PC-3 (cell line): Measurements from ENCODE around the gene GRB14. TPM values are rescaled to one million over a fixed set of nuclear protein-coding genes. Genes with fewer than 3 reads are reported as not detected.

Experiments
- ATAC-seq: fragments of 200-7000 bp; cut with Tn5 transposase; 2 replicates; pipeline ENCODE4 v1.9.1; 2020; ENCODE audit warnings: mild to moderate bottlenecking, moderate library complexity
- BruUV-seq: library from RNA; stranded (reverse); fragments of 400-500 nt; replicated peaks from 2 replicates; lab custom pipeline; 2021; lab: Mats Ljungman, UMichigan
- CTCF ChIA-PET: fragments of 300-600 bp; sonication (Branson Sonifier 250); formaldehyde crosslinking; loops from one replicate; lab custom pipeline; 2022; ENCODE audit warnings: antibody characterized with exemption; lab: Charles Lee
- POLR2A ChIA-PET: fragments of 300-600 bp; sonication (Branson Sonifier 250); formaldehyde crosslinking; loops from one replicate; lab custom pipeline; 2022; ENCODE audit warnings: antibody characterized with exemption; ENCODE audit not compliant: unreplicated experiment; lab: Charles Lee
- DNase-seq: peaks from one replicate; pipeline ENCODE4 v3.0.0-alpha.2; 2015
- H2AFZ ChIP-seq: fragments of 300-600 bp; sonication (generic); 2 replicates; pipeline ENCODE4 v1.6.0; 2016; ENCODE audit warnings: antibody characterized with exemption, low read length
- H3F3A ChIP-seq: fragments of 300-600 bp; sonication (generic); one replicate; pipeline ENCODE4 v1.6.0; 2017; ENCODE audit warnings: antibody characterized with exemption, low read length, control low read depth, mild to moderate bottlenecking; ENCODE audit not compliant: unreplicated experiment
- H3K27ac ChIP-seq: fragments of 300-600 bp; sonication (generic); 2 replicates; pipeline ENCODE4 v1.5.1; 2016; ENCODE audit warnings: mild to moderate bottlenecking, low read length
- H3K27me3 ChIP-seq: fragments of 300-600 bp; sonication (generic); 2 replicates; pipeline ENCODE4 v1.6.1; 2016; ENCODE audit warnings: low read length, mixed read lengths
- H3K36me3 ChIP-seq: fragments of 300-600 bp; sonication (generic); 2 replicates; pipeline ENCODE4 v1.6.1; 2016; ENCODE audit warnings: low read depth, mixed run types, low read length, mixed read lengths
- H3K4me1 ChIP-seq: fragments of 300-600 bp; sonication (generic); 2 replicates; pipeline ENCODE4 v1.5.1; 2016; ENCODE audit warnings: low read length; ENCODE audit not compliant: insufficient read depth
- H3K4me2 ChIP-seq: fragments of 300-600 bp; sonication (generic); 2 replicates; pipeline ENCODE4 v1.6.0; 2016; ENCODE audit warnings: low read length
- H3K4me3 ChIP-seq: fragments of 300-600 bp; sonication (generic); 2 replicates; pipeline ENCODE4 v1.5.1; 2016; ENCODE audit warnings: mild to moderate bottlenecking, low read length, mixed read lengths
- H3K79me2 ChIP-seq: fragments of 300-600 bp; sonication (generic); 2 replicates; pipeline ENCODE4 v1.6.1; 2017; ENCODE audit warnings: low read length, mixed read lengths
- H3K9ac ChIP-seq: fragments of 300-600 bp; sonication (generic); 2 replicates; pipeline ENCODE4 v1.6.0; 2016; ENCODE audit warnings: mild to moderate bottlenecking, low read length
- H3K9me2 ChIP-seq: fragments of 300-600 bp; sonication (generic); replicated peaks from 2 replicates; pipeline ENCODE4 v1.6.1; 2016; ENCODE audit warnings: mixed run types, low read length, mixed read lengths
- H3K9me3 ChIP-seq: fragments of 300-600 bp; sonication (generic); 2 replicates; pipeline ENCODE4 v1.6.1; 2016; ENCODE audit warnings: low read length, mixed read lengths
- H4K20me1 ChIP-seq: fragments of 300-600 bp; sonication (generic); 2 replicates; pipeline ENCODE4 v1.6.1; 2016; ENCODE audit warnings: low read length, mixed read lengths
- EZH2 ChIP-seq: fragments of 300-600 bp; sonication (generic); IDR thresholded peaks from one replicate; pipeline ENCODE4 v1.6.1; 2017; ENCODE audit warnings: antibody characterized with exemption, mild to moderate bottlenecking, low read length; ENCODE audit not compliant: unreplicated experiment
- EZH2phosphoT487 ChIP-seq: fragments of 300-600 bp; sonication (generic); IDR thresholded peaks from 2 replicates; pipeline ENCODE4 v1.6.1; 2018; ENCODE audit warnings: mild to moderate bottlenecking, antibody characterized with exemption, low read length, borderline replicate concordance
- intact Hi-C: fragments of 100-400 bp; cut with micrococcal nuclease; formaldehyde crosslinking; loops from 2 replicates; pipeline ENCODE4 v1.9.0; 2023
- total RNA-seq: library from RNA; depleted of rRNA; stranded (reverse); fragments of >200 nt; gene quantifications from 2 replicates; pipeline ENCODE4 v1.2.3, GENCODE V29; 2014
- TF ChIP-seq, protein P1 (sequence below): fragments of 300-600 bp; sonication (generic); conservative IDR thresholded peaks from 2 replicates; pipeline ENCODE4 v1.5.1; 2017; ENCODE audit warnings: antibody characterized with exemption, low read depth, mild to moderate bottlenecking, low read length

Gene GRB14
- total RNA-seq, 1 experiment from 2014 or later: 0.84 TPM

DNA sequence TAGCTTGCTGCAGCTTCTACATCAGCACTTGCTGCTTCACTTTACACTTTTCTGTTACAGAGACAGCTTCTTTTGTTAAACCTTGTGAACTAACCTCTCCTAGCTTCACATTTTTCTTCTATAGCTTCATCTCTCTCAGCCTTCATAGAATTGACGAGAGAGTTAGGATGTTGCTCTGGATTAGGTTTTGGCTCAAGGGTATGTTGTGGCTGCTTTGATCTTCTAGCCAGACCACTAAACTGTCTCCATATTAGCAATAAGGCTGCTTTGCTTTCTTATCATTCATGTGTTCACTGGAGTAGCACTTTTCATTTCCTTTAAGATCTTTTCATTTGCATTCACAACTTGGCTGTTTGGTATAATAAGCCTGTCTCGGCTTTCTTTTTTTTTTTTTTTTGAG lies 46.3 kb upstream of the GRB14 start:
- ChIA-PET CTCF (no interaction called here), POLR2A (no interaction called here)
- Histone ChIP-seq H3K79me2 (no peaks in the 10 kb centered on the region), H3K4me2 (no peak overlapping the region), H3K27me3 (no peaks in the 10 kb centered on the region), H3F3A (no peaks in the 10 kb centered on the region), H3K27ac (no peak overlapping the region), H3K9me3 (no peaks in the 10 kb centered on the region), H3K36me3 (no peaks in the 10 kb centered on the region), H3K9me2 (no peaks in the 10 kb centered on the region), H3K9ac (no peak overlapping the region), H3K4me3 (no peak overlapping the region), H4K20me1 (no peaks in the 10 kb centered on the region), H3K4me1 (no peaks in the 10 kb centered on the region), H2AFZ (no peak overlapping the region)
- no TSS peak for BruUV-seq
- DNase-seq (no peak), ATAC-seq (no peak)
- intact Hi-C loops: no loop called here
- TF ChIP-seq EZH2phosphoT487 (no peak), EZH2 (no peak)
- TF ChIP-seq, protein P1, sequence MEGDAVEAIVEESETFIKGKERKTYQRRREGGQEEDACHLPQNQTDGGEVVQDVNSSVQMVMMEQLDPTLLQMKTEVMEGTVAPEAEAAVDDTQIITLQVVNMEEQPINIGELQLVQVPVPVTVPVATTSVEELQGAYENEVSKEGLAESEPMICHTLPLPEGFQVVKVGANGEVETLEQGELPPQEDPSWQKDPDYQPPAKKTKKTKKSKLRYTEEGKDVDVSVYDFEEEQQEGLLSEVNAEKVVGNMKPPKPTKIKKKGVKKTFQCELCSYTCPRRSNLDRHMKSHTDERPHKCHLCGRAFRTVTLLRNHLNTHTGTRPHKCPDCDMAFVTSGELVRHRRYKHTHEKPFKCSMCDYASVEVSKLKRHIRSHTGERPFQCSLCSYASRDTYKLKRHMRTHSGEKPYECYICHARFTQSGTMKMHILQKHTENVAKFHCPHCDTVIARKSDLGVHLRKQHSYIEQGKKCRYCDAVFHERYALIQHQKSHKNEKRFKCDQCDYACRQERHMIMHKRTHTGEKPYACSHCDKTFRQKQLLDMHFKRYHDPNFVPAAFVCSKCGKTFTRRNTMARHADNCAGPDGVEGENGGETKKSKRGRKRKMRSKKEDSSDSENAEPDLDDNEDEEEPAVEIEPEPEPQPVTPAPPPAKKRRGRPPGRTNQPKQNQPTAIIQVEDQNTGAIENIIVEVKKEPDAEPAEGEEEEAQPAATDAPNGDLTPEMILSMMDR: no peak

- no peaks in the 10 kb centered on the region for H3K27me3 ChIP-seq
- ChIA-PET CTCF (no interaction called here), POLR2A (no interaction called here)
- no peaks in the 10 kb centered on the region for H4K20me1 ChIP-seq
- H3K9me3 ChIP-seq: no peaks in the 10 kb centered on the region
- no peaks in the 10 kb centered on the region; the same call in 1 of the 2 replicates for H3K9me2 ChIP-seq
- TF ChIP-seq, protein P1: no peak
- TF ChIP-seq EZH2: no peak
- no peak for TF ChIP-seq EZH2phosphoT487
- H3F3A ChIP-seq: no peaks in the 10 kb centered on the region
- H3K79me2 ChIP-seq: no peaks in the 10 kb centered on the region
- ATAC-seq: no peak
- no peak overlapping the region for H2AFZ ChIP-seq
- no peak overlapping the region for H3K9ac ChIP-seq
- H3K4me1 ChIP-seq: no peaks in the 10 kb centered on the region
- BruUV-seq: no TSS peak
- intact Hi-C loops: no loop called here
- H3K4me3 ChIP-seq: no peak overlapping the region
- no peak for DNase-seq
- no peaks in the 10 kb centered on the region for H3K36me3 ChIP-seq
- H3K4me2 ChIP-seq: no peak overlapping the region
- H3K27ac ChIP-seq: no peak overlapping the region
Observed at GRCh38 chr2:164664070-164664469, 42.8 kb upstream of the GRB14 start.

GRCh38 chr2:164662868-164663631 lies 41.8 kb upstream of the GRB14 start:
- ChIA-PET CTCF (no interaction called here), POLR2A (no interaction called here)
- TF ChIP-seq EZH2phosphoT487 (no peak), EZH2 (no peak)
- TF ChIP-seq, protein P1: no peak
- intact Hi-C loops: no loop called here
- Histone ChIP-seq H3K79me2 (no peaks in the 10 kb centered on the region), H4K20me1 (no peaks in the 10 kb centered on the region), H3K27ac (no peak overlapping the region), H3K4me3 (no peak overlapping the region), H2AFZ (no peak overlapping the region), H3K9me2 (no peaks in the 10 kb centered on the region; the same call in 1 of the 2 replicates), H3K27me3 (no peaks in the 10 kb centered on the region), H3K36me3 (no peaks in the 10 kb centered on the region), H3K4me2 (no peak overlapping the region), H3K4me1 (no peaks in the 10 kb centered on the region), H3K9ac (no peak overlapping the region), H3F3A (no peaks in the 10 kb centered on the region), H3K9me3 (no peaks in the 10 kb centered on the region)
- DNase-seq: no peak
- ATAC-seq: no peak
- no TSS peak for BruUV-seq
